ENCODE results near the gene USB1.

Gene USB1

GRCh38 chr16:58000706-58001676, at the start of gene USB1:
Gene USB1, plus strand, starts transcription at chr16:58001407. Its CDS starts 77 bp downstream, at chr16:58001484.
- DNase-seq: peak; percentile 50

DNA sequence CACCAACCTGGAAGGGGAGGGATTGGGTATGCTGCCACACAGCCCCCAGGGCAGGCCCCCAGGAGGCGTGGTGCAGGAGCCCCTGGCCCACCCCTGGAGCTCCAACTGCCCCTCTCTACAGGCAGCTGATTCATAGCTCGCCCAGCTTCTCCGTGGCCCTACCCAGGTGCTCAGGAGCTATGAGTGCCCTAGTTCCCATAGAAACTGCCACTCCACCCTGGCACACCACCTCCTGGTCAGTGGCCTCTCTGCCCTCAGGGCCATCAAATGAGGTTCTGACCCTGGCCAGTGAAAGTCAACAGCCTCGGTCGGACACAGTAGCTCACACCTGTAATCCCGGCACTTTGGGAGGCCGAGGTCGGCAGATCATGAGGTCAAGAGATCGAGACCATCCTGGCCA, 48.3 kb upstream of the USB1 start:
- DNase-seq: no peak

DNA sequence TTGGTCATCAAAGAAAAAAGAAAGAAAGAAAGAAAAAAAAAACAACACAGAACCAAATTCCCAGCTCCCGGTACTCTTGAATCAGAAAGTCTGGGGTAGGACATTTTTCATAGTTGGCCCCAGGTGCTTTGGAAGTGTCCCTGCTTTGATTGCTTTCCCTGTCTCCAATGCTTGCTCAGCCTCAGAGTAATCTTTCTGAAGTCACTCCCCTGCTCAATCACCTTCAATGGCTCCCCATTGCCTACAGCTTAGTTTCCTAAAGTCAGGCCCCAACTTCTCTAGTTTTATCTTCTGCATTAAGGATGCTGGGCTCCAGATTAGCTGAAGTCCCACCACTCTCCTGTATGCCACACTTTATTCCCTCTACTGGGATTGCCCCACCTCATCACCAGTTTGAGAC, 47.4 kb upstream of the USB1 start:
- DNase-seq: no peak

DNA sequence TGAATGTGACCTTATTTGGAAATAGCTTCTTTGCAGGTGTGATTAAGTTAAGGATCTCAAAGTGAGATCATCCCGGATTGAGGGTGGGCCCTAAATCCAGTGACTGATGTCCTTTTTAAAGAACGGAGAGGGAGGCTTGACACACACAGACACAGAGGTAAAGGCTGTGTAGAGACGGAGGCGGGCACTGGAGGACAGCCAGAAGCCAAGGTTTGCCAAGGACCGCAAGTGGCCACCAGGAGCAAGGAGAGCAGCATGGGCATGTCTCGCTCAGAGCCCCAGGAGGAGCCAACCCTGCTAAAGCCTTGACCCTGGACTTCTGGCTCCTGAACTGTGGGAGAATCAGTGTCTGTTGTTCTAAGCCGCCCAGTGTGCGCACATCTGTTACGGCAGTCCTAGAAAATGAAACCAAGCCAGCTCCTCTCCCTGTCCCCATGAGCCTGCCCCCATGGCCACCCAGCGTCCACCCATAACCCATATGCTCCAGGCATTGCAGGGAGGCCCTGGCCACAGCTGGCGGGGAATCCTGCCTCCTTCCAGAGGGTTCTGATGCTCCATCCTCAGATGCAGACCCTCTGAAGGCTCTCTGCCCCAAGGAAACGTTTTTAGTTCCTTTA, 45.5 kb upstream of the USB1 start:
- no peak for DNase-seq

DNA sequence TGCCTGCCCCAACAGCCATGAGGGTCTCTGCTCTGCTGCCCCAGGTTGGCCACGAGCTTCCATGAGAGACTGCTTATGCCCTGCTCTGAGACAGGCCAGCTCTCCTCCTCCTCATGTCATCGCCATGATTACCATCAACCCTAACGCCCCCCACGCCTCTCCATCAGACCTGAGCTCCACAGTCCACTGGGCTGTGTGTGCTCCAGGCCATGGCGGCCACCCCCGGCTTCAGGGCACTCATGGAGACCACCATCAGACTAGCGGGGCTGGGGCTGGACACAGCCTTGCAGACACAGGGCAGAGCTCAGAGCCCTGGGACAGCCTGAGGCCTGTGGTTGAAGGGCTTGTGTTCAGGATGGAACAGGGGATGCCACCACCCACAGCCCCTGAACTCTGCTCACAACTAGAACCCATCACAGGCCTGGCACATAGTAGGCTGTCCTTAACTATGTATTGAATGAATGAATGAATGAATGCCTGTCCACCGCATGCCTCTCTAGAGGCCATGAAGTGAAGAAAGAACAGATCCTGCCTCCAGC, 44.9 kb upstream of the USB1 start:
- DNase-seq: no peak

DNA sequence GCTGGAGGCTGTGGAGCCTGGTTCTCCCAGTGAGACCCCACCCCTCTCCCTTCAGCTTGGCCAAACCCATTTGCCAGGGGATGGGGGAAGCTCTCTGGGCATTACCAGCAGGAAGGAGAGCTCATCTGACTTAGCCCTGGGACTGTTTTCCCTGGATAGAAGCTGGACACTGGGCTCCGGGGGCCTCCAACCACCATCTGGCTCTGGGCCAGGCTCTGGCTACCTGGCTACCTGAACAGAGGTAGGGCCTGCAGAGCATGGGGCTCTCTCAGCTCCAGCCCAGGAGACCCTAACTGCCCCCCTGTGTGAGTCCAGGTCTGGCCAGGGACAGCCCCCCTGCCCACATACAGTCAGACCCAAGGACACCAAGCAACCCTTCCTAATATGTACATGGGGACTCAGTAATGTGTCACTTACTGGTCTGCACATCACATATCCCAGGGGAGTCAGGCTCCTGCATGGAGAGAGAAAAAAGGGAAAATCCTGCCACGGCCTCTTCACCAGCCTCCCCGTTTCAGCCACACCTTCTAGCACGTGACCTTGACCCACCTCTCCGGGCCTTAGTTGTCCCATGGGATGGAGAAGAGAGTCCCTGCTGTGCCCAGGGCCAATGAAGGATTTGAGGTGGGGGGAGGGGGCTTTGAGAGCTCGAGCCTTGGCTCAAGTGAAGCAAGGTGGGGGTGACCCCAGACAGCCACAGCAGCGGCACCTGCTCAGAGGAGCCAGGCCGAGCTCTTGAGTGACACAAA, 44.1 kb upstream of the USB1 start:
- DNase-seq: no peak

- no peak for DNase-seq
These were observed 43.4 kb upstream of the USB1 start for GRCh38 chr16:57957673-57958392.

DNA sequence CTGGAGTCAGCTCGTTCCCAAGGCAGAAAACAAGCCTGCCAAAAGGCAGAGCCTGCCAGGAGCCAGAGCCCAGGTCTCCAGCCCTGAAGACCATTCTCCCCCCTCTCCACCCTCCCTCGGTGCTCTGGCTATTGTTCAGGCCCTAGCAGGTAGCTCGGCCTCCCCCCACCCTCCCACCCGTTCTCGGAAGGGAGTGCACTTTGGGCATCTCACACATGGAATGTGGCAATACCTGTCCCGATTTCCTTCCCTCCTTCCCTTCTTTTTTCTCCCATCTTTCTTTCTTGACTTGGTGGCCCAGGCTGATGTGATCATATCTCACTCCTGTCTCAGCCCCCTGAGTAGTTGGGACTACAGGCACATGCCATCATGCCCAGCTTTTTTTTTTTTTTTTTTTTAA, 42.7 kb upstream of the USB1 start:
- DNase-seq: no peak

DNA sequence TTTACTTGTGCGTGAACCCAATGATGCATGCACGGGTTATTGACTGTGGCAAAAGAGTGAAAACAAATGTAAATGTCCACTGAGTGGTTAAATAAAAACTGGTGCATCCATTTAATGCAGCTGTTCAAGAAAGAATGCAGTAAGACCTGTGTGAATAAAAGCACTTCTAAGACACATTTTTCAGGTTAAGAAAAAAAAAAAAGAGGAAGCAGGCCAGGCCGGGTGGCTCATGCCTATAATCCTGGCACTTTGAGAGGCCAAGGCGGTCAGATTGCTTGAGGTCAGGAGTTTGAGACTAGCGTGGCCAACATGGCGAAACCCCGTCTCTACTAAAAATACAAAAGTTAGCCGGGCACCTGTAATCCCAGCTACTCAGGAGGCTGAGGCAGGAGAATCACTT, 42.1 kb upstream of the USB1 start:
- no peak for DNase-seq

- no peak for DNase-seq
These were observed 41.4 kb upstream of the USB1 start for GRCh38 chr16:57959804-57960203.

DNA sequence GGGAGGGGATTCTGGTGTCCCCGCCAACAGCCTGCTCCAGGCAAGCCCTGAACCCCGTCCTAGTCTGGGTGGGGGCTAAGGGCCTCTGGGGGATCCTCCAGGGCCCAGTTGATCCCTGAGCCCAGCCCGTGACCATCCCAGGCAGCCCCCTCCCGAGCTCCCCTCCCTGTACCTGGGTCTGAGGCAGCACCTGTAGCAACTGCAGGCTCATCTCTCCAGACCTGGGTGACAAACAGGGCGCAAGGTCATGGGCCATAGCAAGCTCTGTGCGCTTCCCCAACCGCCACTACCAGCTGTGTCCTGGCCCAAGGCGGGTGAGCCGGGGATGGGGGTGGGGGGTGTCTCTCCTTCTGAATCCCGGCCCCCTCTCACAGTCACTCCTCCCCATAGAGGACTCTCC, 40.9 kb upstream of the USB1 start:
- DNase-seq: no peak

DNA sequence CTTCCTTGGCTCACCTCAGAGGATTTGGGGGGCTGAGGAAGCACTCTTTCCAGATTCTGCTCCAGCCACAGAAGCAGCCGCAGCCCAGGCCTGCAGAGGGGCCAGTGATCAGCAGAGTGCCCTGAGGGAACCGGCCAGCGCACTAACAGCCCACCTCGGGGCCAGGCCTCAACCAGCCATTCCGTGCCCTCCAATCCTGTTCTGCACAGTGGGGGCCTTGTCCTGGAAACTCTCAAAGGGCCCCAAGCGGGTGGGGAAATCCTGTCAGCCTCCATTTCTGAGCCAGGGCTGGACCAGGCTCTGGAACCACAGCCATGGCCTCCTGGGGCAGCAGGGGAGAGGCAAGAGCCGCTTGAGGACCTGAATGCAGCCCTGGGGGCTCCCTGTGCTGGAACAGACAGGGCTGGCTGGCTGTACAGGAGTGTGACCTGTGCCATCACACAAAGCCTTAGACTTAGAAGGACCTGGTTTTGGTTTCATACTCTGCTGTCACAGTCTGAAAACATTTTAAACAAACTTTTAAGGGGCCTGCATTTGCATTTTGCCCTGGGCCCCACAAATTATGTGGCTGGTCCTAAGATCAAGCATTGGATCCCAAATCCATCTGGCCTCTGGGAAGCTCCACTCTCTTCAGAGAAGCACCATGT, 40.3 kb upstream of the USB1 start:
- no peak for DNase-seq

GRCh38 chr16:57961538-57961937, 39.7 kb upstream of the USB1 start:
- no peak for DNase-seq

GRCh38 chr16:57962046-57962445, 39.2 kb upstream of the USB1 start:
- no peak for DNase-seq

GRCh38 chr16:57962756-57963155, 38.5 kb upstream of the USB1 start:
- DNase-seq: no peak

- no peak for DNase-seq
These were observed 37.0 kb upstream of the USB1 start for GRCh38 chr16:57964157-57964700.

DNA sequence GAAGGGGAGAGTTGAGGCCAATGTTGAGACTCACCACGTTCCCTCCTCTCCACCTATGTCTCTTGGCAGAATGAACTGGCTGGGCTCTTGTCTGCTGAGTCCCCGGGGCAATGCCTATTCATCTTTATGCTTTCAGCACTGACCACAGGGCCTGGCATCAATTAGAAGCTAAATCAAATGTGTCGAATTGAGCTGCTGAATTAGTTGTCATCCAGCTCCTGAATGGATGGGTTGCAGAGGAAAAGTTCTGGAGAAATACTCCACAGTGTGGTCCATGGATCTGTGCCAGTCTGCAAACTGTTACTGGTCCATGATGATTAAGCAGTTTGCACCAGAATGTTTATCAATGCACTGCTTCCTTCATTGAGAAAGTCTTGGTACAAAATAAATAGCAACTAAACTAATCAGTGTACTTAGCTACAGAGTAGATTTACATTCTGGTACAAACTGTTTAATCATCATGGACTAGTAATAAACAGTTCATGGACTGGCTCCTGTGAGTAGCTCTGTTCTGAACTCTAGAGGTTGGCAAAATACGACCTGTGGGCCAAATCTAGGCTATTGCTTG, 34.9 kb upstream of the USB1 start:
- no peak for DNase-seq

GRCh38 chr16:57966986-57967385, 34.2 kb upstream of the USB1 start:
- DNase-seq: no peak

GRCh38 chr16:57967916-57968315, 33.3 kb upstream of the USB1 start:
- DNase-seq: no peak

DNA sequence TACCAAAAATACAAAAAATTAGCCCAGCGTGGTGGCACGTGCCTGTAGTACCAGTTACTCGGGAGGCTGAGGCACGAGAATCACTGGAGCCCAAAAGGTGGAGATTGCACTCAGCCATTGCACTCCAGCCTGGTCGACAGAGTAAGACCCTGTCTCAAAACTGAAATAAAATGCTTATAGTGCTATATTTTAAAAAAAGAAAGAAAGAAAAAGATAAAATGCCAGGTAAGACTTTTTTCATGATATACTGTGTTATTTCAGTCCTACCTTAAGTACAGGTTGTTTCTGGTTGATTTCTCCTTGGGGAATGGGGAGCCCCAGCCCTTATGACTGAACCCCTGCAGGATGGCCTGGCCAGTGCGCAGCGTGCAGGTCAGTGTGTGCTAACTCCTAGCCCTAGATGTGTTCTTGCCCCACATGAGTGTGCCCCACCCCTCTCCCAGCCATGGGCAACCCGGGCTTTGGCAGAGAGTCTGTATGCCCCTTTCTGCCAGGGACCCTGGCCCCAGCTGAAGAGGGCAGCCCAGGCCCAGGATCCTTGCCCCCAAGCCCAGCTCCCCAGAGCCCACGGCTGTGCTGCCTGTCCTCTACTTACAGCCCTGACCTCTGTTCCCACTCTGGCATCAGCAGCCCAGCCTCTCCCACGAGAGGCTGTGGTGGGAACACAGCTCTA, 31.6 kb upstream of the USB1 start:
- DNase-seq: no peak

DNA sequence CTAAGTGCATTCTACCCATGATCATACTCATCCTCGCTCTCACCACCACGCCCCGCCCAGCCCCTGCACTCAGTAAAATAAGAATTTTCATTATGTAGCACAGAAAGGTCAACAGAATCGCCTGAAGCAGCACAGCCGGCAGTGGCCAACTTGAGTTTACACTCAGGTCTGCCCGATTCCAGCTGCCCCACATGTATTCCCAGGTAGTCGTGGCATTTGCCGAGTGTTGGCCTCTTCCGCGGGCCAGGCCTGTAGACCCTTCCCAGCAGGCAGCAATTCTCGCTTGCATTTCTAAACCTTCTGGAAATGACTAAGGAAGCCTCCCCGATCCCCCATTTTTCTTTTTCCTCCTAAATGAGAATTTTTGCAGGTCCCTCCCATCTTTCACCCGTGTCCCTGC, 30.9 kb upstream of the USB1 start:
- DNase-seq: no peak

Data from NCI-H1105 (cell line).